ENCODE data around the gene RIMS3.

DNA sequence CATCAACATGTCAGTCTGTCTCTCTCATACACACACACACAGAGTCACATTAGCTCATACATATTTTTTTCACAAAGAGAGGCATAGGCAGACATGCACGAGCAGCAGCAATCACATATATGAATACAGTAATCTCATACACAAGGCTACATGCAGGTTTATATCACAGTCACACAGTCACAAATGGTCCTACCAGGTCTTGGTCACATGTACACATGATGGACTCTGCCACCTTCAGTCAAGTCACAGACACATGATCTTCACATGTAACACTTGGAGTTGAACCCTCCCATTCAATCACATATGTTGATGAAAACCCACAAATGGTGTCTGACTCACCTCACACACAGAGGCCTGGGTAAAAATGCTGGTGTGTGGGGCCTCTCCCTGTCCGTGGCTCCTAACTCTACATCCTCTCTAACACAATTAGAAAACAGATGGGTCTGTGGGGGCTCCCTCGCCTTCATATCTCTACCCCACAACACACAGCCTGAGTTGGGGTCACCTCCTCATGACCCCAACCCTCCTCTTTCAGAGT, 27.9 kb downstream of the RIMS3 start:
- TF ChIP-seq, protein P1, sequence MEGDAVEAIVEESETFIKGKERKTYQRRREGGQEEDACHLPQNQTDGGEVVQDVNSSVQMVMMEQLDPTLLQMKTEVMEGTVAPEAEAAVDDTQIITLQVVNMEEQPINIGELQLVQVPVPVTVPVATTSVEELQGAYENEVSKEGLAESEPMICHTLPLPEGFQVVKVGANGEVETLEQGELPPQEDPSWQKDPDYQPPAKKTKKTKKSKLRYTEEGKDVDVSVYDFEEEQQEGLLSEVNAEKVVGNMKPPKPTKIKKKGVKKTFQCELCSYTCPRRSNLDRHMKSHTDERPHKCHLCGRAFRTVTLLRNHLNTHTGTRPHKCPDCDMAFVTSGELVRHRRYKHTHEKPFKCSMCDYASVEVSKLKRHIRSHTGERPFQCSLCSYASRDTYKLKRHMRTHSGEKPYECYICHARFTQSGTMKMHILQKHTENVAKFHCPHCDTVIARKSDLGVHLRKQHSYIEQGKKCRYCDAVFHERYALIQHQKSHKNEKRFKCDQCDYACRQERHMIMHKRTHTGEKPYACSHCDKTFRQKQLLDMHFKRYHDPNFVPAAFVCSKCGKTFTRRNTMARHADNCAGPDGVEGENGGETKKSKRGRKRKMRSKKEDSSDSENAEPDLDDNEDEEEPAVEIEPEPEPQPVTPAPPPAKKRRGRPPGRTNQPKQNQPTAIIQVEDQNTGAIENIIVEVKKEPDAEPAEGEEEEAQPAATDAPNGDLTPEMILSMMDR (IDR thresholded peaks at IDR 0.05) = no peak
- TF ChIP-seq POLR2AphosphoS5 (IDR thresholded peaks at IDR 0.05) (no peak), EP300 (IDR thresholded peaks at IDR 0.05) (no peak), POLR2A (IDR thresholded peaks at IDR 0.05) (no peak)
